GM12891 (cell line): ENCODE data around the gene MGME1.

ENCODE experiments used
- PAX5 ChIP-seq: IDR thresholded peaks from 2 replicates; pipeline ENCODE4 v1.6.1; 2011; ENCODE audit warnings: low read length, moderate library complexity, mild to moderate bottlenecking; ENCODE audit not compliant: insufficient read depth, severe bottlenecking
- POLR2A ChIP-seq: IDR thresholded peaks from 2 replicates; pipeline ENCODE4 v1.6.1; 2011; ENCODE audit warnings: low read depth, low read length, control low read depth
- POLR2AphosphoS5 ChIP-seq: IDR thresholded peaks from 2 replicates; pipeline ENCODE4 v1.6.1; 2011; ENCODE audit warnings: low read depth, low read length, control low read depth
- POU2F2 ChIP-seq: IDR thresholded peaks from 2 replicates; pipeline ENCODE4 v1.6.1; 2011; ENCODE audit warnings: low read depth, mild to moderate bottlenecking, control low read depth, low read length, moderate library complexity
- SPI1 ChIP-seq: IDR thresholded peaks from 2 replicates; pipeline ENCODE4 v1.6.1; 2011; ENCODE audit warnings: low read depth, low read length, control low read depth
- TAF1 ChIP-seq: IDR thresholded peaks from 2 replicates; pipeline ENCODE4 v1.6.1; 2011; ENCODE audit warnings: low read depth, low read length, control low read depth

DNA sequence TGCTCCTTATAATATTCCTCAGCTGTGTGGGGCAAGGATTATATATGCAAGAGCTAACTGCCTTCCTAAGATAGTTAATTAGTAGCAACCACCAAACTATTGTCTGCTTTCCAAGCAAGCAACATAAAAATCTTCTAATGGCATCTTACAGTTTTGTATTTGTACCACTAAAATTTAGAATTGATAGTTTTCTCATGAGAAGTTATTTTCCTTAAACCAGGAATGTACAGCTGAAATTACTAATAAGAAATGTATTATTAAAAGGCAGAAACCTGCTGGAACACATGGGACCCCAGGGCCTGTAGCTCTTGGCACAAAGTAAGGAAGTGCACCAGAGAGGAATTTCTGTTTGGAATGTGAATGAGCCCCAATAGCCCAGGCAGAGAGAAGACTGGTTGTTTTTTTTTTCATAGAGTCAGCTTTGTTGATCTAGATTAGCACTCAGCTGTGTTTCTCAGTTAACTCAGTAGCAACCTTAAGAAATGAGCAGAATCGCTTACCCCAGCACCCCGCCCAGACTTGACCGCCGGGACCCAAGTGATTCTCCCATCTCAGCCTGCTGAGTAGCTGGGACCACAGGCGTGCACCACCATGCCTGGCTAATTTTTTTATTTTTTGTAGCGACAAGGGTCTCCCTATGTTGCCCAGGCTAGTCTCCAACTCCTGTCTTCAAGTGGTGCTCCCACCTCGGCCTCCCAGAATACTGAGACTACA lies 2.6 kb downstream of the MGME1 start:
- TF ChIP-seq POLR2A (no peak), POLR2AphosphoS5 (no peak), TAF1 (no peak), SPI1 (no peak), POU2F2 (no peak), PAX5 (no peak)
